K562 (cell line): ENCODE data around the gene DAPK1. TPM values are rescaled to one million over a fixed set of nuclear protein-coding genes. Genes with fewer than 3 reads are reported as not detected.

Experiments
- ATAC-seq: fragments of 200-7000 bp; cut with Tn5 transposase; 3 replicates; pipeline ENCODE4 v1.9.1; 2020; ENCODE audit warnings: moderate library complexity
- BruUV-seq: library from RNA; stranded (reverse); fragments of 400-500 nt; replicated peaks from 2 replicates; lab custom pipeline; 2021; lab: Mats Ljungman, UMichigan
- CTCF ChIA-PET: fragments of 300-600 bp; formaldehyde crosslinking; extraction: SDS; loops from one replicate; lab custom pipeline; 2021; ENCODE audit warnings: low intra/inter-chr PET ratio; lab: Yijun Ruan, JAX
- POLR2A ChIA-PET: fragments of 300-600, 350-650 bp; sonication (Branson Sonifier 250); formaldehyde crosslinking; extraction: SDS; loops from one replicate; lab custom pipeline; 2021; ENCODE audit warnings: antibody characterized with exemption, inconsistent platforms; lab: Yijun Ruan, JAX
- DNase-seq, 4 experiments: peaks; one replicate each; pipeline versions ENCODE4 v3.0.0 to v3.0.0-alpha.2; 2011 to 2018; ENCODE audit warnings: low spot score in 3 of 4, mixed read lengths in 3 of 4; ENCODE audit errors: extremely low read depth in 1 of 4
- FAIRE-seq: peaks from 2 replicates; lab custom pipeline; 2011; peaks lifted over from hg19 to GRCh38; lab: Jason Lieb, UNC
- H2AFZ ChIP-seq: 2 replicates; pipeline ENCODE4 v1.6.0; 2011; ENCODE audit warnings: low read depth, low read length, control low read depth, inconsistent platforms
- H3K27ac ChIP-seq: fragments of 200-600 bp; 3 replicates; pipeline ENCODE4 v1.8.0; 2011; ENCODE audit warnings: low read depth, mild to moderate bottlenecking, control low read depth, inconsistent platforms, low read length, moderate library complexity, mixed read lengths; ENCODE audit errors: extremely low read depth
- H3K27me3 ChIP-seq, 2 experiments: fragments of 300-600 bp in 1 of 2; 2 replicates in 1 of 2; 3 replicates in 1 of 2; pipeline versions ENCODE4 v1.6.0 to v1.8.0; 2011; ENCODE audit warnings: inconsistent platforms in 2 of 2, low read length in 2 of 2, mild to moderate bottlenecking in 1 of 2, mixed read lengths in 1 of 2, moderate library complexity in 1 of 2; ENCODE audit not compliant: control insufficient read depth in 2 of 2, insufficient read depth in 2 of 2
- H3K36me3 ChIP-seq: fragments of 300-600 bp; 3 replicates; pipeline ENCODE4 v1.8.0; 2011; ENCODE audit warnings: mild to moderate bottlenecking, low read length, inconsistent platforms; ENCODE audit not compliant: control insufficient read depth, insufficient read depth
- H3K4me1 ChIP-seq, 2 experiments: fragments of 200-600 bp in 1 of 2; replicated peaks in 1 of 2; 2 replicates in 1 of 2; 3 replicates in 1 of 2; pipeline versions ENCODE4 v1.5.1 to v1.8.0; 2011; ENCODE audit warnings: inconsistent platforms in 2 of 2, low read length in 2 of 2, mild to moderate bottlenecking in 1 of 2, mixed read lengths in 1 of 2, moderate library complexity in 1 of 2; ENCODE audit not compliant: control insufficient read depth in 2 of 2, insufficient read depth in 2 of 2
- H3K4me2 ChIP-seq: 2 replicates; pipeline ENCODE4 v1.6.1; 2011; ENCODE audit warnings: low read length, control low read depth, inconsistent platforms, mixed read lengths; ENCODE audit not compliant: insufficient read depth
- H3K4me3 ChIP-seq: fragments of 200-600 bp; sonication (generic), shearing (Covaris generic); 2 replicates; pipeline ENCODE4 v1.5.1; 2016; ENCODE audit warnings: control low read depth, inconsistent platforms
- H3K79me2 ChIP-seq: fragments of 200-600 bp; 3 replicates; pipeline ENCODE4 v1.8.0; 2011; ENCODE audit warnings: low read length, inconsistent platforms; ENCODE audit not compliant: control insufficient read depth, insufficient read depth
- H3K9ac ChIP-seq, 2 experiments: 2 replicates each; pipeline versions ENCODE4 v1.6.0 to v1.6.1; 2011; ENCODE audit warnings: low read depth in 2 of 2, low read length in 2 of 2, control low read depth in 1 of 2, inconsistent platforms in 1 of 2, mild to moderate bottlenecking in 1 of 2, mixed read lengths in 1 of 2; ENCODE audit not compliant: insufficient read depth in 1 of 2
- H3K9me1 ChIP-seq: one replicate; pipeline ENCODE4 v1.6.0; 2011; ENCODE audit warnings: inconsistent platforms, mild to moderate bottlenecking, low read length, moderate library complexity; ENCODE audit not compliant: control insufficient read depth, insufficient read depth
- H3K9me3 ChIP-seq: replicated peaks from 2 replicates; pipeline ENCODE4 v1.5.1; 2011; ENCODE audit warnings: low read depth, low read length, inconsistent platforms; ENCODE audit not compliant: control insufficient read depth, insufficient read depth
- H4K20me1 ChIP-seq: replicated peaks from 2 replicates; pipeline ENCODE4 v1.6.1; 2011; ENCODE audit warnings: low read length, inconsistent platforms, mixed read lengths; ENCODE audit not compliant: control insufficient read depth, insufficient read depth
- BDP1 ChIP-seq: IDR thresholded peaks from 3 replicates; pipeline ENCODE4 v1.6.1; 2011; ENCODE audit not compliant: insufficient read length, insufficient read depth
- BRD9 ChIP-seq: fragments of 450-650 bp; IDR thresholded peaks from 2 replicates; pipeline ENCODE4 v1.6.1; 2018; ENCODE audit warnings: low read depth; ENCODE audit not compliant: partially characterized antibody
- HDGF ChIP-seq: fragments of 450-650 bp; IDR thresholded peaks from 2 replicates; pipeline ENCODE4 v1.6.1; 2016
- HOXB6 ChIP-seq: fragments of 250-450 bp; sonication (Bioruptor Pico); IDR thresholded peaks from 2 replicates; pipeline ENCODE4 v1.5.1; 2022; ENCODE audit warnings: mild to moderate bottlenecking, borderline replicate concordance
- IFI16 ChIP-seq: fragments of 250-450 bp; sonication (Bioruptor Pico); IDR thresholded peaks from 2 replicates; pipeline ENCODE4 v2.1.2; 2022; ENCODE audit warnings: mild to moderate bottlenecking, inconsistent platforms
- MYNN ChIP-seq, 2 experiments: sonication (generic); formaldehyde crosslinking in 1 of 2; IDR thresholded peaks; 2 replicates each; pipeline versions ENCODE4 v1.5.0 to v1.6.1; 2016 to 2020; ENCODE audit warnings: antibody characterized with exemption in 1 of 2, missing genetic modification reagents in 1 of 2
- PPARD ChIP-seq: fragments of 250-450 bp; sonication (Bioruptor Pico); IDR thresholded peaks from 2 replicates; pipeline ENCODE4 v1.8.0; 2022; ENCODE audit warnings: inconsistent platforms, mild to moderate bottlenecking, moderate library complexity
- ZNF707 ChIP-seq: fragments of 250-450 bp; sonication (Bioruptor Pico); conservative IDR thresholded peaks from 2 replicates; pipeline ENCODE4 v1.8.0; 2022; ENCODE audit warnings: inconsistent platforms, mild to moderate bottlenecking, moderate library complexity
- WGBS: fragments of 100-300 bp; shearing (Covaris generic); methylation state at CpG from one replicate; pipeline ENCODE4 v1.1.6; 2016; ENCODE audit warnings: low coverage, mixed read lengths; ENCODE audit not compliant: insufficient coverage; ENCODE audit errors: missing lambda C conversion rate; 5-methylcytosine and 5-hydroxymethylcytosine counted together
- in situ Hi-C: fragments of 300-500 bp; cut with MboI; formaldehyde crosslinking; loops from 4 replicates; pipeline ENCODE4 v1.15.0; 2018; ENCODE audit warnings: inconsistent platforms, mixed read lengths
- intact Hi-C: fragments of 100-400 bp; cut with micrococcal nuclease; formaldehyde crosslinking; loops from 2 replicates; pipeline ENCODE4 v1.14.2; 2022
- polyA plus RNA-seq, 8 experiments: library from polyadenylated mRNA; depleted of rRNA in 4 of 8; stranded (reverse) in 5 of 8; unstranded in 3 of 8; fragments of >200 nt; fragmentation: Nextera tagmentation in 2 of 8; fragmentation: Illumina TruSeq in 1 of 8; extraction: Ambion mirVana in 2 of 8; extraction: Trizol in 1 of 8; gene quantifications; 2 replicates each; pipeline versions ENCODE4 v1.2.1 to v1.2.3, GENCODE V29; 2011 to 2014; ENCODE audit warnings: inconsistent platforms in 1 of 8, missing spikeins in 1 of 8
- total RNA-seq, 7 experiments: library from RNA; depleted of rRNA in 6 of 7; stranded (reverse); fragments of >200 nt in 6 of 7; fragmentation: Illumina TruSeq in 2 of 7; extraction: Trizol in 2 of 7; gene quantifications; 2 replicates each; pipeline versions ENCODE4 v1.2.1 to v1.2.3, GENCODE V29; 2011 to 2021; ENCODE audit warnings: low replicate concordance in 1 of 7

The DAPK1 gene
- total and polyA plus RNA-seq, 9 of the 15 experiments (the other 6 are each of a cell fraction or from before 2014, with no cell fraction given), result 1.7 to 26.4 (median 15.8) TPM

- TF ChIP-seq HOXB6 (CRISPR knock-in tag) (no peak), BRD9 (no peak), BDP1 (no peak)
- TF ChIP-seq, all 486 proteins: peak for 0
Observed at GRCh38 chr9:87698069-87698809, 200.6 kb downstream of the DAPK1 start (continued).

GRCh38 chr9:87699835-87700234 lies 202.2 kb downstream of the DAPK1 start:
- in situ Hi-C loops (loop anchor here (25.0 kb wide), 1 partner anchor 612 kb away; no protein-coding TSS in a partner anchor), intact Hi-C loops (no loop called here)
- H3K27ac ChIP-seq, result no peak overlapping the region
- no peaks in the 10 kb centered on the region for H3K9me3 ChIP-seq
- H3K9me1 ChIP-seq, result no peaks in the 10 kb centered on the region
- WGBS, result 80% methylated on average over 3 of the region's 4 CpGs
- no peak overlapping the region for H2AFZ ChIP-seq
- no TSS peak for BruUV-seq
- DNase-seq, result no peak
- no peaks in the 10 kb centered on the region for H3K79me2 ChIP-seq
- H3K4me3 ChIP-seq, result no peak overlapping the region
- TF ChIP-seq IFI16 (CRISPR knock-in tag) (no peak), HDGF (no peak), PPARD (CRISPR knock-in tag) (no peak), MYNN (IDR thresholded peaks at IDR 0.05) (no peak), MYNN (CRISPR knock-in tag; IDR thresholded peaks at IDR 0.05) (no peak), ZNF707 (CRISPR knock-in tag) (no peak)
- TF ChIP-seq, all 486 proteins: peak for 0
- no peaks in the 10 kb centered on the region for H3K27me3 ChIP-seq
- H3K36me3 ChIP-seq, result peaks cover 42% of the 10 kb centered on the region
- H3K4me2 ChIP-seq, result no peak overlapping the region
- H3K4me1 ChIP-seq, result peaks cover 3 to 6% of the 10 kb centered on the region in 2 experiments; a peak in 3 of 5 replicates
- POLR2A ChIA-PET, result interaction anchor here (2.5 kb wide), 1 partner anchor 11 kb away, joined by 7 read pairs; no protein-coding TSS in a partner anchor
- H4K20me1 ChIP-seq, result no peaks in the 10 kb centered on the region
- FAIRE-seq (no peak), ATAC-seq (no peak)
- CTCF ChIA-PET, result no interaction called here
- no peak overlapping the region; a peak in 1 of 4 replicates for H3K9ac ChIP-seq
